ENCODE measurements around the gene LZTS3. TPM values are rescaled to one million over a fixed set of nuclear protein-coding genes. Genes with fewer than 3 reads are reported as not detected.
A peak's percentile ranks its signal among the peaks of the same experiment; 100 is the strongest.

LZTS3 gene
- total and polyA plus RNA-seq, 2 of the 13 experiments (the other 11 are each of a cell fraction or from before 2014, with no cell fraction given), result 10.1 to 31.3 TPM

- TF ChIP-seq DDIT3 (CRISPR knock-in tag; IDR thresholded peaks at IDR 0.05) (no peak), ZNF34 (CRISPR knock-in tag; IDR thresholded peaks at IDR 0.05; ENCODE audit: borderline replicate concordance) (0 out of 2 replicates have a peak, but pooled peaks have one; percentile 44), NCOA2 (CRISPR knock-in tag; IDR thresholded peaks at IDR 0.05) (peak; percentile 59), CSRNP1 (CRISPR knock-in tag; IDR thresholded peaks at IDR 0.05) (no peak), ZNF17 (CRISPR knock-in tag; IDR thresholded peaks at IDR 0.05) (no peak), ZNF530 (CRISPR knock-in tag; IDR thresholded peaks at IDR 0.05; ENCODE audit: low read depth) (no peak), ZNF605 (CRISPR knock-in tag; IDR thresholded peaks at IDR 0.05) (peak; percentile 94), RARG (CRISPR knock-in tag; IDR thresholded peaks at IDR 0.05; ENCODE audit: low read depth) (no peak), ZNF703 (CRISPR knock-in tag; IDR thresholded peaks at IDR 0.05; ENCODE audit: borderline replicate concordance) (no peak; the same call in 1 of the 2 replicates), TBX3 (IDR thresholded peaks at IDR 0.05; ENCODE audit: borderline replicate concordance) (peak; percentile 60), ZBTB46 (CRISPR knock-in tag; IDR thresholded peaks at IDR 0.05; ENCODE audit: borderline replicate concordance) (no peak), PREB (CRISPR knock-in tag; IDR thresholded peaks at IDR 0.05) (no peak), ZNF615 (CRISPR knock-in tag; IDR thresholded peaks at IDR 0.05; ENCODE audit: borderline replicate concordance) (no peak), SIN3B (IDR thresholded peaks at IDR 0.05; ENCODE audit: low read length) (no peak), MLXIP (CRISPR knock-in tag; IDR thresholded peaks at IDR 0.05; ENCODE audit: borderline replicate concordance) (no peak), ZNF20 (CRISPR knock-in tag; IDR thresholded peaks at IDR 0.05) (no peak), TCF12 (IDR thresholded peaks at IDR 0.05) (no peak), TCF12 (CRISPR knock-in tag; IDR thresholded peaks at IDR 0.05) (peak; percentile 89; the same call in 1 of the 2 replicates), HDAC6 (IDR thresholded peaks at IDR 0.05; ENCODE audit: low read depth, low read length) (no peak), ZNF10 (CRISPR knock-in tag; IDR thresholded peaks at IDR 0.05; ENCODE audit: borderline replicate concordance, low read depth) (no peak), ATM (IDR thresholded peaks at IDR 0.05; ENCODE audit: borderline replicate concordance) (no peak)
Measured at GRCh38 chr20:3168079-3168828, 5.1 kb downstream of the LZTS3 start (continued).
